Transverse colon (tissue), 4 donors: ENCODE results near the gene RPRD1B. TPM values are rescaled to one million over a fixed set of nuclear protein-coding genes. Genes with fewer than 3 reads are reported as not detected.

Source experiments
- DNase-seq: peaks from one replicate; pipeline ENCODE4 v3.0.0-alpha.2; 2019
- H3K27ac ChIP-seq, 4 donors: fragments of 200-600 bp; sonication (generic); 2 replicates each; pipeline ENCODE4 v1.5.1; 2016 to 2018; ENCODE audit warnings: inconsistent platforms in 4 of 4
- H3K27me3 ChIP-seq: fragments of 200-600 bp; sonication (generic); 2 replicates; pipeline ENCODE4 v1.5.1; 2017; ENCODE audit warnings: inconsistent platforms
- H3K36me3 ChIP-seq, 4 donors: fragments of 200-600 bp; sonication (generic); 2 replicates each; pipeline ENCODE4 v1.5.1; 2017 to 2019; ENCODE audit warnings: inconsistent platforms in 4 of 4
- H3K4me1 ChIP-seq, 4 donors: fragments of 200-600 bp; sonication (generic); 2 replicates each; pipeline ENCODE4 v1.5.1; 2017 to 2020; ENCODE audit warnings: inconsistent platforms in 4 of 4
- H3K4me3 ChIP-seq, 4 donors: fragments of 200-600 bp; sonication (generic); 1 replicate in 1 of 4; 2 replicates in 3 of 4; pipeline versions ENCODE4 v1.5.1 to v1.6.1; 2017 to 2019; ENCODE audit warnings: inconsistent platforms in 4 of 4
- H3K9me3 ChIP-seq, 2 donors: fragments of 200-600 bp; sonication (generic); 2 replicates each; pipeline ENCODE4 v1.5.1; 2017 to 2019; ENCODE audit warnings: inconsistent platforms in 2 of 2
- EP300 ChIP-seq: sonication (generic); formaldehyde crosslinking; IDR thresholded peaks from one replicate; pipeline ENCODE4 v1.6.1; 2017; ENCODE audit warnings: antibody characterized with exemption, low read depth
- POLR2A ChIP-seq: fragments of 450-650 bp; IDR thresholded peaks from one replicate; pipeline ENCODE4 v1.6.1; 2016; ENCODE audit warnings: antibody characterized with exemption, mild to moderate bottlenecking, moderate library complexity
- POLR2AphosphoS5 ChIP-seq, 3 donors: sonication (generic); formaldehyde crosslinking; IDR thresholded peaks; one replicate each; pipeline ENCODE4 v1.6.1; 2016; ENCODE audit warnings: antibody characterized with exemption in 3 of 3
- WGBS, 2 donors: methylation state at CpG; one replicate each; pipeline ENCODE4 v1.1.5; 2018; ENCODE audit warnings: low coverage in 1 of 2; 5-methylcytosine and 5-hydroxymethylcytosine counted together
- in situ Hi-C, 4 donors: fragments of 200-750 bp; cut with MboI; loops; one replicate each; pipeline versions ENCODE4 v1.15.0 to v1.15.1; 2017; ENCODE audit warnings: low sequenced_read_pairs in 3 of 4, low pct_ligation_motif_present in 1 of 4, low pct_unique_long_range_greater_than_20kb in 1 of 4
- intact Hi-C: fragments of 100-400 bp; cut with DNase I; formaldehyde crosslinking; loops from one replicate; pipeline ENCODE4 v1.15.1; 2023; ENCODE audit warnings: low total_unique reads
- total RNA-seq, 4 donors: library from RNA; depleted of rRNA; stranded (reverse); fragments of >200 nt; gene quantifications; one replicate each; pipeline ENCODE4 v1.1.0, GENCODE V29; 2016
- TF ChIP-seq, protein P1 (sequence below), 5 experiments: fragments of 200-600 bp in 3 of 5; fragments of 450-650 bp in 2 of 5; sonication (generic) in 3 of 5; IDR thresholded peaks; 1 replicate in 2 of 5; 2 replicates in 3 of 5; pipeline ENCODE4 v1.5.1; 2016 to 2017; ENCODE audit warnings: antibody characterized with exemption in 5 of 5, inconsistent platforms in 3 of 5, mild to moderate bottlenecking in 2 of 5, moderate library complexity in 1 of 5

The RPRD1B gene
- total RNA-seq, 4 donors from 2014 or later: 16.5 to 35.9 (median 21.0) TPM

DNA sequence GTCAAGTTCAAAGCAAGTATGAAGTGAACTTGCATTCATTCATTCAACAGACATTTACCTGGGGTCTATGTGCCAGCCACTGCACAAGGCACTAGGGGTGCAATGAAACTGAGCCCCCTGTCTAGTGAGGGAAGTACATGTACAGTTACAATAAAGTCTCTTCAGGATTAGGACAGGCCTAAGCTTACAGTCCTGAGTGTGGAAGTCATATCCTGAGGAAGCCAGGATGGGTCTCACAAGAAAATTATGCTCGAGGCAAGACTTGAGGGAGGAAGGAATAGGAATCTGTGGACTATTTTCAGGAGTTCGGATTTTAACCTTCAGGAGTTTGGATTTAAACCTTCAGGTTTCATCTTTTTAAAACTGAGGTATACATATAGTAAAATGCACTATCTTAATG lies 19.7 kb upstream of the RPRD1B start:
- Histone ChIP-seq H3K27me3 (no peaks in the 10 kb centered on the region), H3K9me3 (peaks cover 11% of the 10 kb centered on the region in 2 donors), H3K36me3 (peaks cover 3 to 44% (median 17%) of the 10 kb centered on the region in 4 donors), H3K4me1 (no peaks in the 10 kb centered on the region), H3K4me3 (no peak overlapping the region), H3K27ac (no peak overlapping the region)
- DNase-seq: no peak
- intact Hi-C loops: no loop called here
- in situ Hi-C loops: no loop called here
- 66 to 100% methylated on average over 1 to 2 of the region's 2 CpGs for WGBS, 2 donors
- no peak for TF ChIP-seq POLR2A
- TF ChIP-seq, protein P1, sequence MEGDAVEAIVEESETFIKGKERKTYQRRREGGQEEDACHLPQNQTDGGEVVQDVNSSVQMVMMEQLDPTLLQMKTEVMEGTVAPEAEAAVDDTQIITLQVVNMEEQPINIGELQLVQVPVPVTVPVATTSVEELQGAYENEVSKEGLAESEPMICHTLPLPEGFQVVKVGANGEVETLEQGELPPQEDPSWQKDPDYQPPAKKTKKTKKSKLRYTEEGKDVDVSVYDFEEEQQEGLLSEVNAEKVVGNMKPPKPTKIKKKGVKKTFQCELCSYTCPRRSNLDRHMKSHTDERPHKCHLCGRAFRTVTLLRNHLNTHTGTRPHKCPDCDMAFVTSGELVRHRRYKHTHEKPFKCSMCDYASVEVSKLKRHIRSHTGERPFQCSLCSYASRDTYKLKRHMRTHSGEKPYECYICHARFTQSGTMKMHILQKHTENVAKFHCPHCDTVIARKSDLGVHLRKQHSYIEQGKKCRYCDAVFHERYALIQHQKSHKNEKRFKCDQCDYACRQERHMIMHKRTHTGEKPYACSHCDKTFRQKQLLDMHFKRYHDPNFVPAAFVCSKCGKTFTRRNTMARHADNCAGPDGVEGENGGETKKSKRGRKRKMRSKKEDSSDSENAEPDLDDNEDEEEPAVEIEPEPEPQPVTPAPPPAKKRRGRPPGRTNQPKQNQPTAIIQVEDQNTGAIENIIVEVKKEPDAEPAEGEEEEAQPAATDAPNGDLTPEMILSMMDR (IDR thresholded peaks at IDR 0.05): no peak
- TF ChIP-seq POLR2AphosphoS5 (IDR thresholded peaks at IDR 0.05): no peak

DNA sequence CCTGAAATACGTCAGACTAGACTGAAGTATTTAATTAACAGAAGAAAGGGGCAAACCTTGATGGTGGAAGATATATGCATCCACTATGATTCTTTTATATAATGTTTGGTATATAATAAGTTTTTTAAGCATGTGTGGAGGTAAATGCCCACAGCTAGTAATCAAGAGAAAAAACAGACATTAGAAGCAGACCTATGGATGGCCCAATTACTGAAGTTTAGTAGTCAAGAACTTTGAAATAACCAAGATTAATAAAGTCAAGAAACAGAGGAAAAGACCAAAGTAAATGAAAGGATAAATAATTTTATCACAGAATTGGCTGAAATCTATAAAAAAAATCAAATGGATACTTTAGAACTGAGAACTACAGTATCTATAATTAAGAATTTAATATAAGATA lies 15.6 kb upstream of the RPRD1B start:
- H3K4me3 ChIP-seq: no peak overlapping the region
- in situ Hi-C loops: no loop called here

GRCh38 chr20:38018385-38018784 lies 15.2 kb upstream of the RPRD1B start:
- Histone ChIP-seq H3K36me3 (peaks cover 3 to 21% (median 12%) of the 10 kb centered on the region in 4 donors), H3K27me3 (no peaks in the 10 kb centered on the region), H3K4me1 (peaks cover 0 to 13% (median under 1%) of the 10 kb centered on the region in 4 donors), H3K27ac (no peak overlapping the region), H3K4me3 (no peak overlapping the region), H3K9me3 (peaks cover 11% of the 10 kb centered on the region in 2 donors)
- 97 to 100% methylated on average over 2 of the region's 2 CpGs for WGBS, 2 donors
- no peak for DNase-seq
- TF ChIP-seq POLR2A (no peak), EP300 (no peak), POLR2AphosphoS5 (IDR thresholded peaks at IDR 0.05) (no peak)
- TF ChIP-seq, protein P1 (IDR thresholded peaks at IDR 0.05): no peak
- in situ Hi-C loops (no loop called here), intact Hi-C loops (no loop called here)

More for the DNA sequence above, 15.6 kb upstream of the RPRD1B start:
- Histone ChIP-seq H3K4me1 (peaks cover 0 to 13% (median 0%) of the 10 kb centered on the region in 4 donors), H3K27me3 (no peaks in the 10 kb centered on the region), H3K36me3 (peaks cover 3 to 24% (median 14%) of the 10 kb centered on the region in 4 donors), H3K27ac (no peak overlapping the region), H3K9me3 (peaks cover 11% of the 10 kb centered on the region in 2 donors)
- DNase-seq: no peak
- intact Hi-C loops: no loop called here
- 97 to 100% methylated on average over 1 of the region's 1 CpG for WGBS, 2 donors
- TF ChIP-seq POLR2AphosphoS5 (IDR thresholded peaks at IDR 0.05) (no peak), EP300 (no peak), POLR2A (no peak)
- TF ChIP-seq, protein P1 (IDR thresholded peaks at IDR 0.05): no peak

DNA sequence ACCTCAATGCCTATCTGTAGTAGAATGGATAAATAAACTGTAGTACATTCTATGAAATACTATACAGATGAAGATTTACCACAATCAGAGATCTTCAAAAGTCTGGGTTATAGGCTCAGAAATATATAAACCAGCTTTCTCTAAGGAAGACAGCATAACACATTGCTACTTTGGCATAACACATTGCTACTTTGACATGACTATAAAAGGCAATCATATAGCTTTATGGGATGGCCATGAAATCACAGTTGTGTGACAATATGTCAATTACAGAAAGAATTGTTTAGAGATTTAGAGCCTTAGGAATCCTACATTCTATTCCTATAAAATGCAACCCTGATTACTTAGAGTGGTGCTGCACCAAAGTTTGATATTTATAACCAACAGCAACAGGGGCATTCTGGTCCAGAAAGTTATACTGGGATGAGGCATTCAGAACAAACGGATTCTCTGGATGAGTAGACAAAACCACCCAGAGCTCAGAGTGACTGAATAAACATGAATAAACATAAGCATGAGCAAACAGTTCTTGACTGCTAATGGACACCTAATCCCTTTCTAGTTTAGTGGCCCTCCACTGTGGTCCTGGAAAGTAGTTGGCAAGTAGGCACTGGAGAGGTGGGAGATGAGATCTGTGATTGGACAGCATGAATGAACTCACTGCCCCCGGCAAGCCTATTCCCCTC lies 12.3 kb upstream of the RPRD1B start:
- peaks cover 11% of the 10 kb centered on the region in 2 donors for H3K9me3 ChIP-seq
- H3K27ac ChIP-seq: peak overlapping the region in 1 of 4 donors; percentile 0
- TF ChIP-seq, protein P1 (IDR thresholded peaks at IDR 0.05): no peak
- TF ChIP-seq EP300 (no peak), POLR2AphosphoS5 (IDR thresholded peaks at IDR 0.05) (no peak), POLR2A (no peak)
- H3K27me3 ChIP-seq: no peaks in the 10 kb centered on the region
- WGBS, 2 donors: 71 to 74% methylated on average over 1 to 2 of the region's 2 CpGs
- in situ Hi-C loops: no loop called here
- H3K4me1 ChIP-seq: peaks cover 0 to 22% (median 4%) of the 10 kb centered on the region in 4 donors
- intact Hi-C loops: no loop called here
- H3K4me3 ChIP-seq: no peak overlapping the region
- no peak for DNase-seq
- H3K36me3 ChIP-seq: peaks cover 3 to 19% (median 9%) of the 10 kb centered on the region in 4 donors
